ENCODE measurements around the gene ATP6AP2.

- TF ChIP-seq CTCF (IDR thresholded peaks at IDR 0.05) (no peak), POLR2AphosphoS5 (IDR thresholded peaks at IDR 0.05) (no peak), POLR2A (IDR thresholded peaks at IDR 0.05) (no peak)
Observed at GRCh38 chrX:40623139-40623536, 42.4 kb downstream of the ATP6AP2 start, which contains the start of gene MPC1L.
